ENCODE results near the gene SLC25A24.
A peak's percentile ranks its signal among the peaks of the same experiment; 100 is the strongest.
"Not testable (repeated sequence)": the region's sequence is repeated elsewhere in the genome, so short reads cannot be mapped to it uniquely, and the experiment has no call there.

The SLC25A24 gene

DNA sequence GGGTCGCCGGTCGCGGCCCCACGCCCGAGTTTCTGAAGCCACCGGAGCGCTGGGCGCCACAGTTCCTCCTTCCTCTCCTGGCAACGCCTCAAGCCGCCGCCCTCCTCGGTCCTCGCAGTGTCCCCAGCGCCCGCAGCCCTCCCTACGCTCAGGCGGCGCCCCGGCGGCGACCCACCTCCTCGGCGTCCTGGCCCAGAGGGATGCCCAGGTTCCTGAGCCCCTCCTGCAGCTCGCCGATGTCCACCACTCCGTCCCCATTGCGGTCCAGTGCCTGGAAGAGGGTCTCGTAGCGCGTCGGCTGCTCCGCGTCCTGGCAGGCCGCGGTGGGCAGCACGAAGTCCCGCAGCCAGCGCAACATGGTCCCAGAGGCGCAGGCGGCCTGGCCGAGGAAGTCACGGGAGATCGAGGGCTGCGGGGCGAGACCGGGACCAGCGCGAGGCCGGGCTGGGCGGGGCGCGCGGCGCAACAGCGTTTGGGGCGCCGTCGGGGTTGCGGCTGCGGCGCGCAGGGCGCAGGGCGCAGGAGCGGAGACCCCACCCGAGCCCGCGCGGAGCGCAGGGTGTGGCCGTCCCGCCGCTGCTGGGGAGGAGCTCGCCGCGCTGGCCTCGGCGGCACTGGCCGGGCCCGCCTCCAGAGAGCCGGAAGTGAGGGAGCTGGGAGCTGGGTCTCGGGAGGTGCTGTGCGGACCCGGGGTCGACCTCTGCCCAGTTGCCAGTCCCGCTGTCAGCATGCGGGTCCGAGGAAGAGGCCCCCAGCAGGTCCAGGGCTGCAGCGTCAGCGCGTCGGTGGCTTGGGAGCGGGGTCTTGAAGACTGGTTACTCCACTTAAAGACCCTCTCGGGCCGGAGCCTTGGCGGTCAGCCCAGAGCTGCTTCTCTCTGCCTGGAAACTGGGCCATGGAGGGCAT, at the start of gene SLC25A24:
Gene SLC25A24, minus strand, starts transcription at position 563 of the 906 bp plus-strand sequence. Its CDS starts 205 bp downstream, at position 358.
- peak; percentile 86 for DNase-seq

- DNase-seq = not testable (repeated sequence)
These were observed 43.8 kb upstream of the SLC25A24 start, which contains the start of gene NBPF4 for GRCh38 chr1:108243976-108244375. NBPF4 (minus strand) TSS chr1:108244076; CDS start chr1:108243761, 315 bp downstream.

DNA sequence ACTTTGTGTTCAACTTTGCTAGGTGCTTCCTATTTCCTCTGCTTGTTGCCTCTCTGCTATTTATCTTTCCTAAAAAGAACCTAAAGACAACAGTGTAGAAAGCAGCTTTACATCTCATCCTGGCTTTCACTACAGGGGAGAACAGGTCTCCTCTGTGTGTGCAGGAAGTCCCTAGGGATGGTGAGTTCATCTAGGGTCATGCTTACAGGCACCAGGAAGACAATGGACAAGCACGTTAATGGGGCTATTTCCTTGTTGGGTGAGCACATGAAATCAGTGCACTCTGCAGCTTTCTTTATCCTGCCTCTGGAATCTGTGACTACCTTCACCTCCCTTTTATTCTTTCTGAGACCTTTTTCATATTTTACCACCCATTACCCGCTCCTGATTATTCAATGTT, 39.3 kb upstream of the SLC25A24 start:
- DNase-seq = not testable (repeated sequence)

- DNase-seq = not testable (repeated sequence)
These were observed 35.2 kb upstream of the SLC25A24 start for GRCh38 chr1:108235308-108235707.

GRCh38 chr1:108232183-108232582, 32.0 kb upstream of the SLC25A24 start:
- DNase-seq = not testable (repeated sequence)

GRCh38 chr1:108229976-108230375, 29.8 kb upstream of the SLC25A24 start:
- not testable (repeated sequence) for DNase-seq

DNA sequence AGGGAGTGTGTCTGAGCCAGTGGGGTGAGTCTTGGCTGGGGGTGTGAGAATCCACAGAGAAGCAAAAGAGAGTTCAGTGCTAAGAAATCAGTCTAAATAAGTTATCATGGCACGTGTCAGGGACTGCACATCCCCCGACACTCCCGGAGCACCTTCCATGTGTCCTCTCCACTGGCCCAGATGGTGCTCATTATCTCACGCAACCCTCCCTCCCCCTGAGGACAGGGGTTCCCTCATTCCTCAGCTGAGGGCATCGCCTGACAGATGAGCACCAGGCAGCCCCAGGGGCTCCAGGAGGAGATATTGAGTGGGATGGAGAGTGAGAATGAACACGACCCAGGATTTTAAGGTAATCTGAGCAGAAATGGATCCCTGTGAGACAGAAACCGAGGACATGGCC, 27.6 kb upstream of the SLC25A24 start:
- not testable (repeated sequence) for DNase-seq

- DNase-seq = not testable (repeated sequence)
These were observed 26.7 kb upstream of the SLC25A24 start for GRCh38 chr1:108226855-108227254.

- DNase-seq = not testable (repeated sequence)
These were observed 23.1 kb upstream of the SLC25A24 start for GRCh38 chr1:108223226-108223625.

- DNase-seq = not testable (repeated sequence)
These were observed 17.5 kb upstream of the SLC25A24 start for GRCh38 chr1:108217515-108218174.

- DNase-seq = not testable (repeated sequence)
These were observed 16.9 kb upstream of the SLC25A24 start for GRCh38 chr1:108217007-108217406.

GRCh38 chr1:108216028-108216890, 16.1 kb upstream of the SLC25A24 start:
- not testable (repeated sequence) for DNase-seq

GRCh38 chr1:108214641-108215465, 14.7 kb upstream of the SLC25A24 start:
- DNase-seq = not testable (repeated sequence)

- no peak for DNase-seq
These were observed 10.9 kb upstream of the SLC25A24 start for GRCh38 chr1:108211014-108211413.

GRCh38 chr1:108209456-108210108, 9.4 kb upstream of the SLC25A24 start:
- no peak for DNase-seq

GRCh38 chr1:108208724-108209446, 8.7 kb upstream of the SLC25A24 start:
- DNase-seq = no peak

DNA sequence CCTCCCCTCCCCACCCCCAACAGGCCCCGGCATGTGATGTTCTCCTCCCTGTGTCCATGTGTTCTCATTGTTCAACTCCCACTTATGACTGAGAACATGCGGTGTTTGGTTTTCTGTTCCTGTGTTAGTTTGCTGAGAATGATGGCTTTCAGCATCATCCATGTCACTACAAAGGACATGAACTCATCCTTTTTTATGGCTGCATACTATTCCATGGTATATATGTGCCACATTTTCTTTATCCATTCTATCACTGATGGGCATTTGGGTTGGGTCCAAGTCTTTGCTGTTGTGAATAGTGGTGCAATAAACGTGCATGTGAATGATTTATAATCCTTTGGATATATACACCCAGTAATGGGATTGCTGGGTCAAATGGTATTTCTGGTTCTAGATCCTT, 3.4 kb upstream of the SLC25A24 start:
- DNase-seq = not testable (repeated sequence)

DNA sequence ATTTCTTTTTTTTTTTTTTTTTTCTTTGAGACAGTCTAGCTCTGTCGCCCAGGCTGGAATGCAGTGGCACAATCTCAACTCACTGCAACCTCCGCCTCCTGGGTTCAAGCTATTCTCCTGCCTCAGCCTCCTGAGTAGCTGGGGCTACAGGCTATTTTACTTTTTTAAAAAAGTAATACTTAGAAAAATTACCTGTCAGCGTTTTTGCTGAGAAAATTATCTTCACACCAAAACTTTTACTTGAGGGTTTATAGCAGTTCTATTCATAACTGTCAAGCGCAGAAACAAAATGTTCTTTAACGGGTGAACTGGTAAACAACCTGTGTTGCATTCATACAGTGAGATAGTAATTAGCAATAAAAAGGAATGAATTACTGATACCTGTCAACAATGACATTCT, 1.5 kb upstream of the SLC25A24 start:
- no peak for DNase-seq

- no peak for DNase-seq
These were observed 526 bp upstream of the SLC25A24 start for GRCh38 chr1:108200687-108201051.

DNA sequence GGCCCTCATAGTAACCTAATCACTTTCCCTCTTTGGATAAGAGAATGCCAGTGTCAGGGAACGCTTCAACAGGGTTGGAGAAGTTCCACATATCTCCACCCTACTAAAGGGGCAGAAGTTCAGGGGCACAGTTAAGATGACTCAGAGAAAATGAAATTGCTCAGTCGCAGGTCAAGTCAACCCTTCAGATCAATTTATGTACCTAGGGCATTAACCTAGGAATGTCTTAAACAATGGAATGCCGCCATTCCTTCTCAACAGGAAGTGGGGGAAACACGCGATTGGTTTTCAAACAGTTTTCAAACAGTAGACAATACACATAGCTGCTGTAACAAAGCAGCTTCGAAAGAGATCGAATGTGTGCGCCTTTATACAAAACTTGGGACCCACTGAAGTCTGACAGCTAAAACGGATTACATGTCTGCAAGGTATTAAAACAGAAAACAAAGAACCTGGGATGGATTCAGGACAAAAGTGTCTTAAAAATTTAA, 897 bp downstream of the SLC25A24 start:
- no peak for DNase-seq

All from activated CD8-positive, alpha-beta memory T cell treated with anti-CD3 and anti-CD28 coated beads, Interleukin-2, amount 50 U/mL, for 48 hours (primary cell).